SW480 (cell line): ENCODE measurements around the gene RAB43.
"Not testable (repeated sequence)": the region's sequence is repeated elsewhere in the genome, so short reads cannot be mapped to it uniquely, and the experiment has no call there.

Experiments
- DNase-seq: peaks from one replicate; pipeline ENCODE4 v3.0.0-alpha.2; 2016; ENCODE audit warnings: low spot score

RAB43 gene

GRCh38 chr3:129095285-129095684, 26.3 kb downstream of the RAB43 start:
- no peak for DNase-seq

- not testable (repeated sequence) for DNase-seq
Observed at GRCh38 chr3:129088312-129088711, 33.3 kb downstream of the RAB43 start.

GRCh38 chr3:129087904-129088303, 33.7 kb downstream of the RAB43 start:
- not testable (repeated sequence) for DNase-seq

- DNase-seq = no peak
Observed at GRCh38 chr3:129087138-129087702, 34.4 kb downstream of the RAB43 start.

GRCh38 chr3:129085818-129086217, 35.8 kb downstream of the RAB43 start:
- no peak for DNase-seq

GRCh38 chr3:129085165-129085715, 36.4 kb downstream of the RAB43 start:
- DNase-seq = no peak

- no peak for DNase-seq
Observed at GRCh38 chr3:129084501-129084900, 37.1 kb downstream of the RAB43 start.

GRCh38 chr3:129082026-129082425, 39.6 kb downstream of the RAB43 start:
- no peak for DNase-seq

- no peak for DNase-seq
Observed at GRCh38 chr3:129081503-129081902, 40.1 kb downstream of the RAB43 start.

- DNase-seq = no peak
Observed at GRCh38 chr3:129078510-129078909, 43.1 kb downstream of the RAB43 start.

GRCh38 chr3:129077222-129077621, 44.4 kb downstream of the RAB43 start:
- no peak for DNase-seq

GRCh38 chr3:129070086-129070885, 51.3 kb downstream of the RAB43 start:
- DNase-seq = no peak

- DNase-seq = not testable (repeated sequence)
Observed at GRCh38 chr3:129069313-129070085, 52.1 kb downstream of the RAB43 start.

GRCh38 chr3:129068291-129068886, 53.2 kb downstream of the RAB43 start:
- no peak for DNase-seq

- DNase-seq = not testable (repeated sequence)
Observed at GRCh38 chr3:129067719-129068118, 53.9 kb downstream of the RAB43 start.

- no peak for DNase-seq
Observed at GRCh38 chr3:129065720-129066073, 55.9 kb downstream of the RAB43 start.

- peak; percentile 26 for DNase-seq
Observed at GRCh38 chr3:129065016-129065719, 56.4 kb downstream of the RAB43 start.

- no peak for DNase-seq
Observed at GRCh38 chr3:129063841-129064482, 57.6 kb downstream of the RAB43 start.

- DNase-seq = no peak
Observed at GRCh38 chr3:129063091-129063640, 58.4 kb downstream of the RAB43 start.

GRCh38 chr3:129061888-129062834, 59.4 kb downstream of the RAB43 start:
- no peak for DNase-seq
